Measurements from ENCODE around the gene MOB3B. TPM values are rescaled to one million over a fixed set of nuclear protein-coding genes. Genes with fewer than 3 reads are reported as not detected.

The MOB3B gene
- total and polyA plus RNA-seq, 10 of the 15 experiments (the other 5 are each of a cell fraction or from before 2014, with no cell fraction given): 0.44 to 2.7 (median 0.91) TPM

- TF ChIP-seq BACH1 (IDR thresholded peaks at IDR 0.05; ENCODE audit: borderline replicate concordance) (no peak), MYC (IDR thresholded peaks at IDR 0.05; ENCODE audit: insufficient read depth, insufficient read length, insufficient replicate concordance, low read length, severe bottlenecking) (no peak), HDGF (IDR thresholded peaks at IDR 0.05) (no peak), SRF (IDR thresholded peaks at IDR 0.05; ENCODE audit: low read depth in 2 of 2, low read length in 2 of 2) (no peak), RBBP5 (conservative IDR thresholded peaks at IDR 0.05) (no peak), USF1 (IDR thresholded peaks at IDR 0.05; ENCODE audit: borderline replicate concordance, extremely low read length, insufficient read depth, low read depth, low read length) (no peak)
Measured at GRCh38 chr9:27560457-27560856, 30.8 kb upstream of the MOB3B start (continued).

- CTCF ChIA-PET: interaction anchor here (0.9 to 1.3 kb wide), 4 partner anchors 11 to 226 kb away, joined by 3 to 5 read pairs (median 3); no protein-coding TSS in a partner anchor
- SMC1A ChIA-PET (ENCODE audit: uncharacterized antibody, unreplicated experiment): interaction anchor here (2.1 to 5.5 kb wide), 3 partner anchors 11 to 225 kb away, joined by 7 to 40 read pairs (median 9); no protein-coding TSS in a partner anchor
- Histone ChIP-seq H4K20me1 (ENCODE audit: control insufficient read depth, insufficient read depth) (no peaks in the 10 kb centered on the region), H3K27me3 (replicated peaks in 1 of 2; ENCODE audit: control insufficient read depth in 2 of 2, insufficient read depth in 2 of 2, low read length in 1 of 2) (no peaks in the 10 kb centered on the region), H2AFZ (ENCODE audit: control insufficient read depth, low read depth, low read length) (no peak overlapping the region), H3K4me2 (ENCODE audit: control insufficient read depth, insufficient read depth) (no peak overlapping the region), H3K9ac (ENCODE audit: control insufficient read depth, insufficient read depth, low read length) (no peak overlapping the region), H3K4me3 (no peak overlapping the region), H3K79me2 (ENCODE audit: control insufficient read depth, insufficient read depth, low read length) (no peaks in the 10 kb centered on the region), H3K27ac (ENCODE audit: control insufficient read depth, insufficient read depth) (no peak overlapping the region), H3K4me1 (ENCODE audit: control insufficient read depth, insufficient read depth, low read length) (no peaks in the 10 kb centered on the region; the same call in 1 of the 2 replicates), H3K9me3 (replicated peaks; ENCODE audit: control insufficient read depth, insufficient read depth, low read length) (no peaks in the 10 kb centered on the region), H3K36me3 (ENCODE audit: control insufficient read depth in 2 of 2, insufficient read depth in 2 of 2, low read length in 1 of 2) (peaks cover 0 to 2% of the 10 kb centered on the region in 2 experiments; a peak in 1 of 4 replicates)
- RAD21 ChIA-PET (ENCODE audit: unreplicated experiment): no interaction called here
- TF ChIP-seq IRF3 (IDR thresholded peaks at IDR 0.05) (no peak), JUND (IDR thresholded peaks at IDR 0.05; ENCODE audit: low read depth, low read length) (no peak), CUX1 (IDR thresholded peaks at IDR 0.05; ENCODE audit: insufficient replicate concordance, low read depth, low read length) (no peak), ESRRA (IDR thresholded peaks at IDR 0.05; ENCODE audit: low read length) (no peak), GATAD2B (conservative IDR thresholded peaks at IDR 0.05; ENCODE audit: low read depth) (no peak), TCF3 (IDR thresholded peaks at IDR 0.05; ENCODE audit: borderline replicate concordance, insufficient read depth, low read depth, low read length) (no peak), POLR2AphosphoS5 (IDR thresholded peaks at IDR 0.05; ENCODE audit: low read length) (no peak), ZBTB33 (IDR thresholded peaks at IDR 0.05) (no peak)
- FAIRE-seq (no peak), ATAC-seq (no peak), DNase-seq (ENCODE audit: low read depth, low spot score) (no peak)
- no TSS peak for BruUV-seq (replicated peaks)
- intact Hi-C loops (cut with micrococcal nuclease; ENCODE audit: unreplicated experiment) (no loop called here), in situ Hi-C loops (cut with MboI) (no loop called here)
- POLR2A ChIA-PET: no interaction called here
Measured at GRCh38 chr9:27558307-27558706, 28.7 kb upstream of the MOB3B start.

All from GM12878 (cell line).